Skeletal muscle tissue (tissue), 4 donors: Measurements from ENCODE around the gene PKP3. TPM values are rescaled to one million over a fixed set of nuclear protein-coding genes. Genes with fewer than 3 reads are reported as not detected.
"Not testable (repeated sequence)": the region's sequence is repeated elsewhere in the genome, so short reads cannot be mapped to it uniquely, and the experiment has no call there.

Source experiments
- H3K27ac ChIP-seq: one replicate; pipeline ENCODE4 v1.7.0; 2013; ENCODE audit warnings: mild to moderate bottlenecking, low read depth, low read length, inconsistent platforms
- H3K27me3 ChIP-seq, 3 donors: one replicate each; pipeline ENCODE4 v1.7.0; 2013; ENCODE audit warnings: low read length in 3 of 3; ENCODE audit not compliant: control insufficient read depth in 3 of 3, insufficient read depth in 3 of 3
- H3K36me3 ChIP-seq, 3 donors: one replicate each; pipeline ENCODE4 v1.7.0; 2013; ENCODE audit warnings: low read length in 3 of 3; ENCODE audit not compliant: control insufficient read depth in 3 of 3, insufficient read depth in 3 of 3
- H3K4me1 ChIP-seq, 3 donors: one replicate each; pipeline ENCODE4 v1.7.0; 2013; ENCODE audit warnings: low read length in 3 of 3, mild to moderate bottlenecking in 3 of 3; ENCODE audit not compliant: control insufficient read depth in 3 of 3, insufficient read depth in 3 of 3
- H3K4me3 ChIP-seq, 3 donors: one replicate each; pipeline ENCODE4 v1.7.0; 2013; ENCODE audit warnings: low read length in 3 of 3
- H3K9ac ChIP-seq, 3 donors: one replicate each; pipeline ENCODE4 v1.7.0; 2013; ENCODE audit warnings: low read length in 3 of 3, mild to moderate bottlenecking in 3 of 3, moderate library complexity in 2 of 3, low read depth in 1 of 3
- H3K9me3 ChIP-seq, 3 donors: one replicate each; pipeline ENCODE4 v1.7.0; 2013; ENCODE audit warnings: low read length in 3 of 3; ENCODE audit not compliant: control insufficient read depth in 3 of 3
- total RNA-seq: library from RNA; depleted of rRNA; stranded (reverse); fragments of >200 nt; gene quantifications from one replicate; pipeline ENCODE4 v1.2.3, GENCODE V29; 2014
- donor health status: Osteomylitis.

Gene PKP3, protein sequence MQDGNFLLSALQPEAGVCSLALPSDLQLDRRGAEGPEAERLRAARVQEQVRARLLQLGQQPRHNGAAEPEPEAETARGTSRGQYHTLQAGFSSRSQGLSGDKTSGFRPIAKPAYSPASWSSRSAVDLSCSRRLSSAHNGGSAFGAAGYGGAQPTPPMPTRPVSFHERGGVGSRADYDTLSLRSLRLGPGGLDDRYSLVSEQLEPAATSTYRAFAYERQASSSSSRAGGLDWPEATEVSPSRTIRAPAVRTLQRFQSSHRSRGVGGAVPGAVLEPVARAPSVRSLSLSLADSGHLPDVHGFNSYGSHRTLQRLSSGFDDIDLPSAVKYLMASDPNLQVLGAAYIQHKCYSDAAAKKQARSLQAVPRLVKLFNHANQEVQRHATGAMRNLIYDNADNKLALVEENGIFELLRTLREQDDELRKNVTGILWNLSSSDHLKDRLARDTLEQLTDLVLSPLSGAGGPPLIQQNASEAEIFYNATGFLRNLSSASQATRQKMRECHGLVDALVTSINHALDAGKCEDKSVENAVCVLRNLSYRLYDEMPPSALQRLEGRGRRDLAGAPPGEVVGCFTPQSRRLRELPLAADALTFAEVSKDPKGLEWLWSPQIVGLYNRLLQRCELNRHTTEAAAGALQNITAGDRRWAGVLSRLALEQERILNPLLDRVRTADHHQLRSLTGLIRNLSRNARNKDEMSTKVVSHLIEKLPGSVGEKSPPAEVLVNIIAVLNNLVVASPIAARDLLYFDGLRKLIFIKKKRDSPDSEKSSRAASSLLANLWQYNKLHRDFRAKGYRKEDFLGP
- 1.0 TPM for total RNA-seq

DNA sequence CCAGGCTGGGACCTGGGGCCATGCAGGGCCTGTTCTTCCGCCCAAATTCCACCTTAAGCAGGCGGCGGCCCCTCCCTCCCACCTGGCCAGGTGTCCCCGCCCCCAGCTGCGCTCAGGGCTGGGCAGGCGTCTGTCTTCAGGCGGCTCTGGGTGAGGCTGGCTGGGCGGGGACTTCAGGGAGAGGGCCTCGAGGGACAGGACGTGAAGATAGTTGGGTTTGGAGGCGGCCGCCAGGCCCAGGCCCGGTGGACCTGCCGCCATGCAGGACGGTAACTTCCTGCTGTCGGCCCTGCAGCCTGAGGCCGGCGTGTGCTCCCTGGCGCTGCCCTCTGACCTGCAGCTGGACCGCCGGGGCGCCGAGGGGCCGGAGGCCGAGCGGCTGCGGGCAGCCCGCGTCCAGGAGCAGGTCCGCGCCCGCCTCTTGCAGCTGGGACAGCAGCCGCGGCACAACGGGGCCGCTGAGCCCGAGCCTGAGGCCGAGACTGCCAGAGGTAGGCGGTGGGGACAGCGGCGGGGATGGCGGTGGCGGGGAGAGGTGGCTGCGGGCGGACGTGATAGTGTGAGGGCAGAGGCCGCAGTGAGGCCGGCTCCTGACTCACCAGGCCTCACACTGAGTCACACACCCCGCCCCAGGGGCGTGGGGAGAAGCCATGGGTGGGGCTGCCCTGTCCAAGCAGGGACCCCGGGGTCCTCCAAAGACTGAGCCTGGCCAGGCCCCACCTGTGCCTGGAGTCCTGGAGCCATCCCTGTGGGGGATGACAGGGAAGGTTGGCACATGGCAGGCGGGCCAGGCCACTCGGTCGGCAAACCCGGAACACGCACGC lies at the start of gene PKP3:
Gene PKP3, plus strand, starts transcription at position 176 of the 824 bp plus-strand sequence. Its CDS starts 84 bp downstream, at position 260.
- peaks cover 3 to 13% (median 6%) of the 10 kb centered on the region in 3 donors for H3K4me1 ChIP-seq
- peaks cover 6 to 36% (median 22%) of the 10 kb centered on the region in 3 donors for H3K27me3 ChIP-seq
- H3K4me3 ChIP-seq, result no peak within 1 kb of the TSS
- H3K9ac ChIP-seq, result peak within 1 kb of the TSS in 1 of 3 donors; percentile 45
- no peaks in the 10 kb centered on the region for H3K36me3 ChIP-seq
- no peak within 1 kb of the TSS for H3K27ac ChIP-seq
- H3K9me3 ChIP-seq, result no peaks in the 10 kb centered on the region

DNA sequence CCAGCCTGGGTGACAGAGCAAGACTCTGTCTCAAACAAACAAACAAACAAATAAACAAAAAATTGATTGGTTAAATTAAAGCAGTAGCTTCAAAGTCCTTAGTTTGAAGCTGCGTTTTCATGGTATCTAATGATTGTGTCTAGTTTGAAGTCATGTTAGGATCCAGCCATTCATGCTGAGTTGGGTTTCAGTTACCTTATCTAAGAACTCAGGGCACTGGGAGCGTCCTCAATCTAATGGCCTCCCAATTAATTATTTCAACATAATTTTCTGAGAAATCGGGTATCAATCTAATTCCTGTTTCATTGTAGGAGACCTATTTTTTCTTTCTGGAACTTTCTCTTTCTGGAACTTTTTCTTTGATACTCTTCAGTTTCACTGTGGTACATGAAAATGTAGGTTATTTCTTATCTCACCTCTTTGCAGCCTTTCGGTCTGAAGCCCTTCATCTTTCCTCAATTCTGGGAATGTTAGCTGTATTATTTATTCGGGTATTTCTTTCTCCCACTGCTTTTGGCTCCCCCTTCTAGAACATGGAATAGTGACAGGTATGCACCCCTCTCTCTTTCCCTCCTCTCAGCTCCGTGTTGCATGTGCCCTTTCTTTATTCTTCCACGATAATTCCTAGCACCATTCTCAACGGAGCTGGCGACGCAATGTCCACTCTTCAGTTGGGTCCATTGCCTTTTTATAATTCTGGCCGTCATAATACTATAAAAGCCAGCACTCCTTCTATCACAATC lies 49.0 kb upstream of the PKP3 start:
- Histone ChIP-seq H3K9me3 (no peaks in the 10 kb centered on the region), H3K9ac (no peak overlapping the region), H3K4me3 (no peak overlapping the region), H3K27ac (no peak overlapping the region), H3K4me1 (no peaks in the 10 kb centered on the region), H3K36me3 (no peaks in the 10 kb centered on the region), H3K27me3 (peaks cover 0 to 3% (median 2%) of the 10 kb centered on the region in 3 donors)

DNA sequence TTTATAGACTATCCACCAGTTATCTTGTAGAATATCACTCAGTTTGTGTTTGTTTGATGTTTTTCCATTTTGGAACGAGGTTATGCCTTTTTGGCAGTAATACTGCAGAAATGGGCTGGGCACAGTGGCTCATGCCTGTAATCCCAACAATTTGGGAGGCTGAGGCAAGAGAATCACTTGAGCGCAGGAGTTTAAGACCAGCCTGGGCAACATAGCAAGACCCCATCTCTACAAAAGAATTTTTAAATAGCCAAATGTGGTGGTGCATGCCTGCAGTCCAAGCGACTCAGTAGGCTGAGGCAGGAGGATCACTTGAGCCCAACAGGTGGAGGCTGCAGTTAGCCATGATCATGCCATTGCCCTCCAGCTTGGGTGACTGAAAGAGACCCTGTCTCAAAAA lies 47.5 kb upstream of the PKP3 start:
- no peak overlapping the region for H3K27ac ChIP-seq
- H3K9ac ChIP-seq, result no peak overlapping the region
- peaks cover 0 to 11% (median 2%) of the 10 kb centered on the region in 3 donors for H3K27me3 ChIP-seq
- H3K4me3 ChIP-seq, result no peak overlapping the region
- H3K4me1 ChIP-seq, result peaks cover 3 to 4% (median 4%) of the 10 kb centered on the region in 3 donors
- H3K36me3 ChIP-seq, result no peaks in the 10 kb centered on the region
- no peaks in the 10 kb centered on the region for H3K9me3 ChIP-seq

DNA sequence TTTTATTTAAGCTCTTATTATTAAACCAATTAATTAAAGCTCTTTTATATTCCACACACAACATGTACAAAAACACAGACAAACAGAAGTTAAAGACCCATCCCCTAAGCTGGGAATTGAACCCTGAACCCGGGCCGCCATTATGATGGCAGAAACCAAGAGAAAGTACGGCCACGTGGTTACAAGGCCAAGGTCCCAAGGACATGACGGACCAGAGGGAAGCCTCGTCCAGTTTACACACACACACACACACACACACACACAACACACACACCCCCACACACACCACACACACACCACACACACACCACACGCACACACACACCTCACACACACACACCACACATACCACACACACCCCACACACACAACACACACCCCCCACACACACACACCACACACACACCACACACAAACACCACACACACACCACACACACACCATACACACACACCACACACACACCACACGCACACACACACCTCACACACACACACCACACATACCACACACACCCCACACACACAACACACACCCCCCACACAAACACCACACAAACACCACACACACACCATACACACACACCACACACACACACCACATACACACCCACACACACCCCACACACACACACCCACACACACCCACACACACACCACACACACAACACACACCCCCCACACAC lies 44.6 kb upstream of the PKP3 start:
- H3K4me1 ChIP-seq, result peaks cover 16 to 19% (median 18%) of the 10 kb centered on the region in 3 donors

DNA sequence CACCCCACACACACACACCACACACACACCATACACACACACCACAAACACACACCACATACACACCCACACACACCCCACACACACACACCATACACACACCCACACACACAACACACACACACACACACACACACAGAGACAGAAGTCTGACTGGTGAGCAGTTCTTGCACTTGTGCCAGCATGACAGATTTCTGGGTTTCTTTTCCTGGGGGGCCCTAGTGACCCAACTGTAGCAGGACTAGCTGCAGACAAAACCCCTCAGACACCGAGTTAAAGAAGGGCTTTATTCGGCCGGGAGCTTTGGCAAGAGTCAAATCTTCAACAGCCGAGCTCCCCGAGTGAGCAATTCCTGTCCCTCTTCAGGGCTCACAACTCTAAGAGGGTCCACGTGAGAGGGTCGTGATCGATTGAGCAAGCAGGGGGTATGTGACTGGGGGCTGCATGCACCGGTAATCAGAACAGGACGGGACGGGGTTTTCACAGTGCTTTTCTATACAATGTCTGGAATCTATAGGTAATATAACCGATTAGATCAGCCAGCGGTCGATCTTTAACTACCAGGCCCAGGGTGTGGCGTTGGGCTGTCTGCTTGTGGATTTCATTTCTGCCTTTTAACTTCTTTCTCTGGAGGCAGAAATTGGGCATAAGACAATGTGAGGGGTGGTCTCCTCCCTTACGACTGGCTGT lies 43.8 kb upstream of the PKP3 start:
- H3K27me3 ChIP-seq, result peaks cover 0 to 11% (median 2%) of the 10 kb centered on the region in 3 donors
- not testable (repeated sequence) for H3K9ac ChIP-seq

More for the DNA sequence above, 44.6 kb upstream of the PKP3 start:
- not testable (repeated sequence) for H3K36me3 ChIP-seq, H3K27ac ChIP-seq, H3K9me3 ChIP-seq, H3K4me3 ChIP-seq, H3K9ac ChIP-seq
- peaks cover 0 to 11% (median 2%) of the 10 kb centered on the region in 3 donors for H3K27me3 ChIP-seq

DNA sequence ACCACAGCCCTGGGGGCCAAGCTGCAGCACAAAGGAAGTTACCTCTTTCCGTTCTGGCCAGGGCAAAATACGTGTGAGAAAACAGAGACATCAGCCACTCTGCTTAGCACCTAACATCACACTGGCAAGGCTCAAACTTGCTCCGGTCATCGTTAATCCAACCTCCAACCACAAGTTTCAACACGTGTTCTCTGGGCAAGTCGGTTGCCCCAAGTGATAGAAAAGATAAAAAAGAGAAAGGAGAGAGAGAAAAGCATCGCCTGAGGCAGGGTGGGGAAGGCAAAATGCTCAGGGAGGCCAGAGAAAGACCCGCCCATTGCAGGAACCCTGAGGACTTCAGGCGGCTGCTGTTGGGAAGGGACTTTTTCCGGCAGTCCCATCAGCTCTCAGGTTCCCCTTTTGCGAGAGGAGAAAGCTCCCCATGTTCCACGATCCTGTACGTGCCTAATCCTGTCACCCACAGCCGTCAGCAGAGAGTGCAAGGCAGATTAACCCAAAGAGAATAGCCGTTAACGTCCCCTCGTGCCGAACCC lies 43.2 kb upstream of the PKP3 start:
- peak overlapping the region; percentile 36 for H3K27ac ChIP-seq
- H3K4me1 ChIP-seq, result peaks cover 24 to 26% (median 25%) of the 10 kb centered on the region in 3 donors
- H3K9me3 ChIP-seq, result no peaks in the 10 kb centered on the region
- H3K9ac ChIP-seq, result peak overlapping the region in 1 of 3 donors; percentile 25
- no peaks in the 10 kb centered on the region for H3K36me3 ChIP-seq
- H3K4me3 ChIP-seq, result peak overlapping the region in 1 of 3 donors; percentile 31
- H3K27me3 ChIP-seq, result peaks cover 0 to 11% (median 2%) of the 10 kb centered on the region in 3 donors

More for the DNA sequence above, 43.8 kb upstream of the PKP3 start:
- H3K4me1 ChIP-seq, result peaks cover 17 to 20% (median 20%) of the 10 kb centered on the region in 3 donors
- not testable (repeated sequence) for H3K9me3 ChIP-seq, H3K36me3 ChIP-seq, H3K4me3 ChIP-seq
- H3K27ac ChIP-seq, result peak overlapping the region; percentile 36

DNA sequence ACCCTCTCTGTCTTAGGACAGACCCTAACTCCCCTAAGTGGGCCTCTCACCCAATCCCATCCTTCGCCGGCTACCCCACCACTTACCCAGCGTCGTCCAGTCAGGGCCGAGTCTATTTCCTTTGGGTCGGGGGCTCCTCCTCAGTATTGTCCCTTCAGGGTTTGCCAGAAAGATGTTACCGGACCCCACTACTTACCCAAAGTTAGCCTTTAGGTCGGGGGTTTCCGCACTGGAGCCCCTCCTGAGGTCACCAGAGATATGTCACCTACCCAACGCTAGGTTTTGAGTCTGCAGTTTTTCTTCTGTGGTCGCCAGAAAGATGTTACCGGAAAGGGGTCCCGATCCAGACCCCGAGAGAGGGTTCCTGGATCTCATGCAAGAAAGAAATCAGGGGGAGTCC lies 42.6 kb upstream of the PKP3 start:
- H3K9me3 ChIP-seq, result no peaks in the 10 kb centered on the region
- H3K36me3 ChIP-seq, result no peaks in the 10 kb centered on the region
- peaks cover 24 to 26% (median 25%) of the 10 kb centered on the region in 3 donors for H3K4me1 ChIP-seq
- H3K4me3 ChIP-seq, result peak overlapping the region in 1 of 3 donors; percentile 31
- peaks cover 0 to 11% (median 1%) of the 10 kb centered on the region in 3 donors for H3K27me3 ChIP-seq
- no peak overlapping the region for H3K9ac ChIP-seq
- H3K27ac ChIP-seq, result peak overlapping the region; percentile 36

DNA sequence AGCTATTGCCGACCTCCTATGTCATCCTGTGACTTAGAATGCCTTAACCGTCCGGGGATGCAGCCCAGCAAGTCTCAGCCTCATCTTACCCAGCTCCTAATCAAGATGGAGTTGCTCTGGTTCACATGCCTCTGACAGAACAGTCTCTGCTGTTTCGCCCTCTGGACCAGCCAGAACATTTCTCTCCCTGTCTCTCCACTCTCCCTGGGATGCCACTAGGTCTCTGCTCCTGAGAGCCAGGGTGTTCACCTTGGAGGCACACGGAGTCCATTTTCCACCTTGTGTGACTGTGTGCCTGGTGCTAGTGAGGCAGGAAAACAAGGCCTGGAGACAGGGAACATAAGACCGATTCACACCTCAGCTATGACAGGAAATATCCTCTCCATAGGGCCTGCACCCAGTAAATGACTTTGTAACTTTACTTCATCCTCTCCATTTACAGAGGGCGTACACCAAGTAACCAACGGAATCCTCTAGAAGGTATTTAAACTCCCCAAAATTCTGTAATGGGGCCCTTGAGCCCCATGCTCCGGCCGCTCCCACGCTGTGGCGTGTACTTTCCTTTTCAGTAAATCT lies 41.5 kb upstream of the PKP3 start:
- H3K4me3 ChIP-seq, result no peak overlapping the region
- no peaks in the 10 kb centered on the region for H3K36me3 ChIP-seq
- peaks cover 0 to 17% (median 12%) of the 10 kb centered on the region in 3 donors for H3K27me3 ChIP-seq
- H3K9ac ChIP-seq, result peak overlapping the region in 1 of 3 donors; percentile 50
- H3K27ac ChIP-seq, result peak overlapping the region; percentile 98
- H3K4me1 ChIP-seq, result peaks cover 24 to 26% (median 25%) of the 10 kb centered on the region in 3 donors
- H3K9me3 ChIP-seq, result no peaks in the 10 kb centered on the region
